ENCODE data around the gene KCNAB1. TPM values are rescaled to one million over a fixed set of nuclear protein-coding genes. Genes with fewer than 3 reads are reported as not detected.

KCNAB1 gene
- total and polyA plus RNA-seq, 2 of the 8 experiments (the other 6 are each of a cell fraction or from before 2014, with no cell fraction given) = 0.51 to 2.3 TPM

GRCh38 chr3:156163848-156164247, 43.5 kb downstream of the KCNAB1 start:
- Histone ChIP-seq H3K27me3 (replicated peaks in 1 of 4; ENCODE audit: control insufficient read depth in 3 of 4, extremely low read depth in 1 of 4, insufficient read depth in 3 of 4, low read length in 3 of 4) (no peaks in the 10 kb centered on the region), H4K20me1 (replicated peaks in 1 of 2; ENCODE audit: control insufficient read depth in 1 of 2, insufficient read depth in 2 of 2, low read length in 2 of 2) (no peaks in the 10 kb centered on the region), H3K4ac (replicated peaks; ENCODE audit: insufficient read length, low read depth, low read length) (no peak overlapping the region), H3K4me3 (ENCODE audit: extremely low read depth in 1 of 4, insufficient read depth in 2 of 4, low read depth in 3 of 4, low read length in 4 of 4) (no peak overlapping the region), H3K9ac (replicated peaks in 1 of 4; ENCODE audit: extremely low read depth in 1 of 4, low read depth in 3 of 4, low read length in 3 of 4) (no peak overlapping the region), H3K36me3 (ENCODE audit: control insufficient read depth in 2 of 4, insufficient read depth in 4 of 4, low read length in 3 of 4) (no peaks in the 10 kb centered on the region), H2AK5ac (ENCODE audit: low read depth, low read length) (no peak overlapping the region), H3K23me2 (ENCODE audit: low read depth, low read length) (no peaks in the 10 kb centered on the region), H2BK15ac (ENCODE audit: low read length) (no peak overlapping the region), H3K14ac (ENCODE audit: insufficient read length) (no peak overlapping the region), H3K4me1 (replicated peaks in 1 of 4; ENCODE audit: control insufficient read depth in 3 of 4, insufficient read depth in 4 of 4, low read length in 3 of 4) (no peaks in the 10 kb centered on the region), H3K27ac (ENCODE audit: low read depth, low read length) (no peak overlapping the region), H2AFZ (ENCODE audit: low read length) (no peak overlapping the region), H3K79me2 (ENCODE audit: control insufficient read depth in 1 of 2, insufficient read depth in 2 of 2, low read length in 2 of 2) (no peaks in the 10 kb centered on the region), H4K8ac (ENCODE audit: extremely low read depth, insufficient read depth, low read length) (no peak overlapping the region), H3K56ac (replicated peaks; ENCODE audit: insufficient read length, low read depth, low read length) (no peak overlapping the region), H4K91ac (replicated peaks; ENCODE audit: insufficient read length, low read length) (no peak overlapping the region), H3K4me2 (ENCODE audit: insufficient read depth in 1 of 2, low read depth in 2 of 2, low read length in 2 of 2) (no peak overlapping the region), H2BK12ac (ENCODE audit: low read depth, low read length) (no peak overlapping the region), H3K79me1 (ENCODE audit: low read depth, low read length) (no peaks in the 10 kb centered on the region), H3K9me3 (ENCODE audit: insufficient read depth in 2 of 2, low read depth in 1 of 2, low read length in 1 of 2) (no peaks in the 10 kb centered on the region), H2BK5ac (ENCODE audit: low read depth, low read length) (no peak overlapping the region), H2BK20ac (ENCODE audit: low read length) (no peak overlapping the region), H3K23ac (ENCODE audit: insufficient read length) (no peak overlapping the region), H4K5ac (ENCODE audit: insufficient read length, low read depth, low read length) (no peak overlapping the region), H2BK120ac (replicated peaks; ENCODE audit: low read depth, low read length) (no peak overlapping the region), H3K18ac (ENCODE audit: extremely low read depth, low read length) (no peak overlapping the region)
- ChIA-PET CTCF (ENCODE audit: partially characterized antibody) (interaction anchor here (1.0 to 3.8 kb wide), 7 partner anchors 10 to 219 kb away, joined by 3 to 25 read pairs (median 5); no protein-coding TSS in a partner anchor), POLR2A (ENCODE audit: partially characterized antibody) (no interaction called here)
- no peak for DNase-seq (ENCODE audit: low read depth in 1 of 2, low spot score in 2 of 2)
- no peak for FAIRE-seq
- WGBS, 2 experiments (ENCODE audit: extremely low coverage in 1 of 2, insufficient coverage in 1 of 2, insufficient read length in 1 of 2, insufficient replicate concordance in 2 of 2, low coverage in 1 of 2, low lambda C conversion rate in 2 of 2, missing lambda C conversion rate in 1 of 2) = 95% methylated on average over 2 of the region's 2 CpGs; no CpG with 5 or more reads in 1 of the 2 experiments
- no peak for TF ChIP-seq SIN3A (conservative IDR thresholded peaks at IDR 0.05 in 1 of 2, IDR thresholded peaks at IDR 0.05 in 1 of 2; ENCODE audit: low read depth in 1 of 2, low read length in 2 of 2)
- no peak for TF ChIP-seq MAX (IDR thresholded peaks at IDR 0.05)
- TF ChIP-seq BACH1 (IDR thresholded peaks at IDR 0.05; ENCODE audit: low read length) = no peak
- TF ChIP-seq ATF2 (IDR thresholded peaks at IDR 0.05; ENCODE audit: low read length) = no peak
- TF ChIP-seq ATF3 (IDR thresholded peaks at IDR 0.05; ENCODE audit: insufficient read depth, low read depth, low read length) = no peak
- no peak for TF ChIP-seq JUND (IDR thresholded peaks at IDR 0.05; ENCODE audit: low read length)
- TF ChIP-seq EGR1 (IDR thresholded peaks at IDR 0.05; ENCODE audit: borderline replicate concordance, low read depth, low read length) = no peak
- no peak for TF ChIP-seq RNF2 (IDR thresholded peaks at IDR 0.05; ENCODE audit: borderline replicate concordance, low read depth, low read length, missing control alignments, poor library complexity, severe bottlenecking)
- TF ChIP-seq SIX5 (IDR thresholded peaks at IDR 0.05; ENCODE audit: low read depth, low read length) = no peak
- TF ChIP-seq CREB1 (IDR thresholded peaks at IDR 0.05) = no peak
- no peak for TF ChIP-seq MAFK (IDR thresholded peaks at IDR 0.05; ENCODE audit: low read depth, low read length)

Data from H1 (cell line).